Astrocyte of the cerebellum (primary cell): Measurements from ENCODE around the gene MSMP.

Experiments
- DNase-seq: peaks from one replicate; pipeline ENCODE4 v3.0.0-alpha.2; 2011; ENCODE audit warnings: low read depth
- H3K4me3 ChIP-seq: 2 replicates; pipeline ENCODE4 v1.5.1; 2011; ENCODE audit warnings: mild to moderate bottlenecking, low read depth, low read length, moderate library complexity
- CTCF ChIP-seq: IDR thresholded peaks from 2 replicates; pipeline ENCODE4 v1.5.1; 2012; ENCODE audit warnings: low read length, low read depth, moderate library complexity, mild to moderate bottlenecking; ENCODE audit errors: missing control alignments
- in situ Hi-C: cut with HindIII; loops from 2 replicates; pipeline ENCODE4 v1.10.0; 2017; ENCODE audit warnings: low sequenced_read_pairs

MSMP gene

GRCh38 chr9:35793461-35793860 is 39.4 kb upstream of the MSMP start:
- in situ Hi-C loops: no loop called here
- H3K4me3 ChIP-seq: peak overlapping the region; percentile 46
- TF ChIP-seq CTCF: no peak
- no peak for DNase-seq

GRCh38 chr9:35792826-35793225 is 38.8 kb upstream of the MSMP start:
- DNase-seq: no peak
- H3K4me3 ChIP-seq: peak overlapping the region; percentile 46
- in situ Hi-C loops: no loop called here
- TF ChIP-seq CTCF: no peak

GRCh38 chr9:35792024-35792813 is 38.1 kb upstream of the MSMP start:
- TF ChIP-seq CTCF: no peak
- in situ Hi-C loops: no loop called here
- peak overlapping the region; percentile 46 for H3K4me3 ChIP-seq
- DNase-seq: no peak

GRCh38 chr9:35791297-35791921 is 37.3 kb upstream of the MSMP start, which contains the start of gene NPR2:
NPR2 (plus strand) TSS chr9:35791591; CDS start chr9:35792409, 818 bp downstream.
- TF ChIP-seq CTCF: no peak
- H3K4me3 ChIP-seq: peak within 1 kb of the TSS; percentile 46
- in situ Hi-C loops: no loop called here
- no peak for DNase-seq

- peak overlapping the region; percentile 46 for H3K4me3 ChIP-seq
- peak; percentile 73 for DNase-seq
- TF ChIP-seq CTCF: peak; percentile 83
- in situ Hi-C loops: no loop called here
Observed at GRCh38 chr9:35790385-35791296, 36.6 kb upstream of the MSMP start.

- no peak for TF ChIP-seq CTCF
- DNase-seq: no peak
- in situ Hi-C loops: no loop called here
- no peak overlapping the region for H3K4me3 ChIP-seq
Observed at GRCh38 chr9:35790025-35790384, 35.9 kb upstream of the MSMP start.
